DOHH2 (cell line): Measurements from ENCODE around the gene ADAM8.

Source experiments
- H3F3A ChIP-seq: fragments of 200-600 bp; sonication (generic), shearing (Covaris generic); 2 replicates; pipeline ENCODE4 v1.6.0; 2016; ENCODE audit warnings: antibody characterized with exemption, mild to moderate bottlenecking; ENCODE audit not compliant: control insufficient read depth, insufficient read depth
- H3K27ac ChIP-seq: fragments of 200-600 bp; sonication (generic); 2 replicates; pipeline ENCODE4 v1.5.1; 2014; ENCODE audit warnings: low read depth, mild to moderate bottlenecking, low read length, moderate library complexity
- H3K27me3 ChIP-seq: fragments of 200-600 bp; sonication (generic); 2 replicates; pipeline ENCODE4 v1.6.1; 2014; ENCODE audit warnings: mild to moderate bottlenecking, low read length, mixed read lengths; ENCODE audit not compliant: control insufficient read depth
- H3K36me3 ChIP-seq: fragments of 200-600 bp; sonication (generic); 2 replicates; pipeline ENCODE4 v1.6.1; 2014; ENCODE audit warnings: mild to moderate bottlenecking, low read length, moderate library complexity, mixed read lengths; ENCODE audit not compliant: control insufficient read depth
- H3K4me1 ChIP-seq: fragments of 200-600 bp; sonication (generic); 2 replicates; pipeline ENCODE4 v1.6.1; 2014; ENCODE audit warnings: mild to moderate bottlenecking, low read length, mixed read lengths; ENCODE audit not compliant: control insufficient read depth
- H3K4me2 ChIP-seq: fragments of 200-600 bp; sonication (generic); 2 replicates; pipeline ENCODE4 v1.6.0; 2014; ENCODE audit warnings: mild to moderate bottlenecking, low read length, moderate library complexity
- H3K4me3 ChIP-seq: fragments of 200-600 bp; sonication (generic); 2 replicates; pipeline ENCODE4 v1.5.1; 2014; ENCODE audit warnings: mild to moderate bottlenecking, low read length, mixed read lengths
- H3K79me2 ChIP-seq: fragments of 200-600 bp; sonication (generic); 2 replicates; pipeline ENCODE4 v1.6.1; 2014; ENCODE audit warnings: mild to moderate bottlenecking, low read length, mixed read lengths; ENCODE audit not compliant: control insufficient read depth
- H3K9me2 ChIP-seq: fragments of 200-600 bp; sonication (generic); replicated peaks from 2 replicates; pipeline ENCODE4 v1.6.1; 2014; ENCODE audit warnings: mild to moderate bottlenecking, low read length, mixed read lengths; ENCODE audit not compliant: control insufficient read depth
- H3K9me3 ChIP-seq: fragments of 200-600 bp; sonication (generic); 2 replicates; pipeline ENCODE4 v1.6.1; 2014; ENCODE audit warnings: antibody characterized with exemption, low read length, mixed read lengths; ENCODE audit not compliant: control insufficient read depth, insufficient read depth
- H4K20me1 ChIP-seq: fragments of 200-600 bp; sonication (generic); 2 replicates; pipeline ENCODE4 v1.6.0; 2014; ENCODE audit warnings: low read depth, mild to moderate bottlenecking, antibody characterized with exemption, low read length, moderate library complexity; ENCODE audit not compliant: control insufficient read depth, insufficient read depth
- EZH2phosphoT487 ChIP-seq: fragments of 200-600 bp; sonication (generic); IDR thresholded peaks from 2 replicates; pipeline ENCODE4 v1.6.1; 2017; ENCODE audit warnings: borderline replicate concordance, mild to moderate bottlenecking, antibody characterized with exemption, low read length, moderate library complexity, mixed read lengths
- TF ChIP-seq, protein P1 (sequence below): fragments of 200-600 bp; sonication (generic); IDR thresholded peaks from one replicate; pipeline ENCODE4 v1.5.1; 2014; ENCODE audit warnings: antibody characterized with exemption, mild to moderate bottlenecking, low read depth, low read length; ENCODE audit not compliant: poor library complexity, severe bottlenecking

Gene ADAM8

DNA sequence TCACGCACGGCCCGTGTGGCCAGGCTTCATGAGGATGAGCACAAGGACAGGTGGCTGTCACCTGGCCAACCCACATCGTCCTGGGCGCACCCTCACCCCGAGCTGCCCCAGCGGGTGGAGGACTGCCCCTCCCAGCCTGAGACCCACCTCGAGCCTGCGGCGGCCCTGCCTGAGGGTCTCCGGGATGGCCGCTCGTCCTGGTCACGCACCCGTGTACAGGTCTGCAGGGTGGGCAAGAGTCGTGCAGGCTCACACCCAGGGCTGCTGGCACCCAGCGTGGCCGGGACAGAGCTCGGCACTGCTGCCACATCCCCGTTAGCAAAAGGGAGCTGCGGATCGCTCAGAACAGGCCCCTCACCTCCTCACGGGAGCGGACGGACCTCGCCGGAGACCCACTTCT, 61.1 kb downstream of the ADAM8 start:
- H3K4me1 ChIP-seq, result no peaks in the 10 kb centered on the region
- no peaks in the 10 kb centered on the region for H4K20me1 ChIP-seq
- H3K9me2 ChIP-seq, result no peaks in the 10 kb centered on the region
- no peaks in the 10 kb centered on the region for H3K36me3 ChIP-seq
- no peak overlapping the region for H3K4me3 ChIP-seq
- peaks cover 5% of the 10 kb centered on the region; the same call in 1 of the 2 replicates for H3K9me3 ChIP-seq
- H3K27me3 ChIP-seq, result no peaks in the 10 kb centered on the region
- H3K27ac ChIP-seq, result no peak overlapping the region
- no peak overlapping the region for H3K4me2 ChIP-seq
- no peaks in the 10 kb centered on the region for H3K79me2 ChIP-seq
- no peaks in the 10 kb centered on the region for H3F3A ChIP-seq
- TF ChIP-seq, protein P1, sequence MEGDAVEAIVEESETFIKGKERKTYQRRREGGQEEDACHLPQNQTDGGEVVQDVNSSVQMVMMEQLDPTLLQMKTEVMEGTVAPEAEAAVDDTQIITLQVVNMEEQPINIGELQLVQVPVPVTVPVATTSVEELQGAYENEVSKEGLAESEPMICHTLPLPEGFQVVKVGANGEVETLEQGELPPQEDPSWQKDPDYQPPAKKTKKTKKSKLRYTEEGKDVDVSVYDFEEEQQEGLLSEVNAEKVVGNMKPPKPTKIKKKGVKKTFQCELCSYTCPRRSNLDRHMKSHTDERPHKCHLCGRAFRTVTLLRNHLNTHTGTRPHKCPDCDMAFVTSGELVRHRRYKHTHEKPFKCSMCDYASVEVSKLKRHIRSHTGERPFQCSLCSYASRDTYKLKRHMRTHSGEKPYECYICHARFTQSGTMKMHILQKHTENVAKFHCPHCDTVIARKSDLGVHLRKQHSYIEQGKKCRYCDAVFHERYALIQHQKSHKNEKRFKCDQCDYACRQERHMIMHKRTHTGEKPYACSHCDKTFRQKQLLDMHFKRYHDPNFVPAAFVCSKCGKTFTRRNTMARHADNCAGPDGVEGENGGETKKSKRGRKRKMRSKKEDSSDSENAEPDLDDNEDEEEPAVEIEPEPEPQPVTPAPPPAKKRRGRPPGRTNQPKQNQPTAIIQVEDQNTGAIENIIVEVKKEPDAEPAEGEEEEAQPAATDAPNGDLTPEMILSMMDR, result no peak
- TF ChIP-seq EZH2phosphoT487, result no peak

DNA sequence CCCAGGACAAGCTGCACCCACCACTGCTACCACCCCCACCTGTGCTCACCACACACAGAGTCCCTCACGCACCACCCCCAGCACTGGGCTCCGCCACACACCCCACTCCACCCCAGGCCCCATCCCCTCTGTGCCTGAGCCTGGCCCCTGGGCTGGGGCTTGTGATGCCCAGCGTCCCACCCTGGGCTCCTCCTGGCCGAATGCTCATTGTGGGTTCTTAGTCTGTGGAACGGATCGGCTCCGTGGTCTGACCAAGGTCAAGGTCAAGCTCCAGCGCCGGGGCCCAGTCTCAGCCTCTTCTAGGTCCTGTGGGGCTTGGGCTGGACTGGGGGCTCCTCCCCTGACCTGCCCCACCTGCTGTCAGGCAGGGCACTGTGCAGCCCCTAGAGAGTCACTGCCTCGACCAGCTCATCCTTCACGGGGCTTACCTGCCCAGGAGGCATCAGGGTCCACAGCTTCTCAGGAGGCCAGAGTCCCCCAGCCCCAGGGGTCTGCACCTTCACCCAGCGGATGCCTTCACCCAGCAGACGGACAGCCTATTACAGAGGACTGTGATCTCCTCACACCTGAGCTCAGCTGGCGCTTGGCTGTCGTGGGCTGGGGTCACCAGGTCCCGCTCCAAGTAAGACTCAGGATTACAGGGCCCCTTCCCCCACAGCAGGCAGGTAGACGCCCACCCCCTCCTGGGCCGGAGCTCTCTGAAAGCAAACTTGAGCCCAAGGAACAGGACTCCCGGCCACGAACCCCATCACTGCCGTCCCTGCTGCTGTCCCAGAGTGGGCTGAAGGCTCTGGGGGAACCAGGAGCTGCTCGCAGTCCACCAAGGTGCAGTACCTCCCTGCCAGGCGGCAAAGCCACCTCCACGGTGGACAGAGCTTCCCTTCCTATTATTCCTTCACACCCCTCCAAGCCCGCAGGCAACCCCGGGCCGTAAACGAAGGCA, 61.9 kb downstream of the ADAM8 start:
- Histone ChIP-seq H3K9me2 (no peaks in the 10 kb centered on the region), H3K4me2 (no peak overlapping the region), H3K27me3 (no peaks in the 10 kb centered on the region), H3K36me3 (no peaks in the 10 kb centered on the region), H3K9me3 (peaks cover 6% of the 10 kb centered on the region; the same call in 1 of the 2 replicates), H3K4me3 (no peak overlapping the region), H3K79me2 (no peaks in the 10 kb centered on the region), H3K4me1 (no peaks in the 10 kb centered on the region), H3F3A (no peaks in the 10 kb centered on the region), H4K20me1 (no peaks in the 10 kb centered on the region), H3K27ac (no peak overlapping the region)
- TF ChIP-seq, protein P1, result no peak
- no peak for TF ChIP-seq EZH2phosphoT487

DNA sequence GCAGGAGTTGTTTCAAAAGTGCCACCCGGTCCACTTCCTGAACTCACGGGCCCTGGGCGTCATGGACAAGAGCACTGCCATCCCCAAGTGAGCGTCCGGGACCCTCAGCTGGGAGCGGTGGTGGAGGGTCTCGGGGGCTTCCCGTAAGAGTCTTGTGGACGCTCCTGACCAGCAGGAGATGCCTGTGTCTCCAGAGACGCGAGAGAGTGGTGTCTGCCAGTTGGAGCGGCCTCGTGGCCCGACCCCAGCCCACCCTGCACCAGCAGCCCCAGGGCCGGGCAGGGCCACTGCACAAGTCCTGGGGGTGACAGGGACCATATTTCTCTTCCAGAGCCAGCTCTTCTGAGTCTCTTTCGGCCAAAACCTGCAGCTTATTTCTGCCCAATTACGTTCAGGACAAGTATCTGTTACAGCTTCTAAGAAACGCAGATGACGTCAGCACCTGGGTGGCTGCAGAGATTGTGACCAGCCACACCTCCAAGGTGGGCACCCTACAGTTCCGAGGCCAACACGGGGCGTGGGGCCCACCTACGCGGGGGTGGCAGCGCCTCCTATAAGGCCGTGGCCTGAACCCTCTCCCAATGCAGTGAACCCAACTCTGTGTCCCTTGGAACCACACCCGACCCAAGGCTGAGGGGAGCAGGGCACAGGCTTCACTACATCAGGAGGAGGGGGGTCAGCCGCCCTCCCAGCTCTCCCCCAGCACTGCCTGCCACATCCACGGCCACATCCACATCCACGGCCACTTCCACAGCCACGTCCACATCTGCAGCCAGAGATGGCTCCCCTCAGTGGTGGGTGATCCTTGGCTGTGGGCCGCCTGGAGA, 62.8 kb downstream of the ADAM8 start:
- no peaks in the 10 kb centered on the region for H3K27me3 ChIP-seq
- no peaks in the 10 kb centered on the region for H3K9me2 ChIP-seq
- H3K9me3 ChIP-seq, result peaks cover 15% of the 10 kb centered on the region
- H3F3A ChIP-seq, result no peaks in the 10 kb centered on the region
- H3K4me1 ChIP-seq, result no peaks in the 10 kb centered on the region
- no peak overlapping the region for H3K4me3 ChIP-seq
- TF ChIP-seq EZH2phosphoT487, result no peak
- TF ChIP-seq, protein P1, result no peak
- H3K27ac ChIP-seq, result no peak overlapping the region
- H4K20me1 ChIP-seq, result no peaks in the 10 kb centered on the region
- H3K36me3 ChIP-seq, result no peaks in the 10 kb centered on the region
- no peaks in the 10 kb centered on the region for H3K79me2 ChIP-seq
- no peak overlapping the region for H3K4me2 ChIP-seq
